Body of pancreas (tissue), 4 donors: ENCODE results near the gene METTL24.

Experiments
- CTCF ChIP-seq, 7 experiments: fragments of 450-650 bp in 4 of 7; fragments of 200-600 bp in 3 of 7; sonication (generic) in 3 of 7; IDR thresholded peaks; one replicate each; pipeline ENCODE4 v1.5.1; 2016 to 2019; ENCODE audit warnings: antibody characterized with exemption in 7 of 7
- POLR2A ChIP-seq, 3 donors: fragments of 450-650 bp; IDR thresholded peaks; one replicate each; pipeline ENCODE4 v1.6.1; 2016; ENCODE audit warnings: antibody characterized with exemption in 3 of 3, mild to moderate bottlenecking in 2 of 3

DNA sequence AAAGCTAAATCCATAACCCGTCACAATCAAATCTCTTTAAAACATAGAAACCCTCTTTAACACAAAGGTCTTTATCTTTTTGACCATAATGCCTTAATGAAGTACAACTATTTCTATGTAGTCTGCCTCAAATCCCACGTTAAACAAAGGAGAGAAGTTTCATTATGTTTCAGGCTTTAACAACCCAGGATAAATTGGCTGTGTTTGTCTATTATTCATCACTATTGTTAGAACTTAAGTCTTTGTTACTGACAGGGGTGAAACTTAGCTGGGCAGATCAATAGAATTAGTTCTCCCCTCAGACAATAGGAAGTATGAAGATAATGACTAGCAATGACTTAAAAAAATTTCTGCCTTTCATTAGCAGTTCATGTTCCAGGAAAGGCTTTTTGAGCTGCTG, 10.1 kb upstream of the METTL24 start:
- TF ChIP-seq CTCF (IDR thresholded peaks at IDR 0.05) (no peak), POLR2A (IDR thresholded peaks at IDR 0.05) (no peak)
